Pons (tissue), 1 donor: ENCODE data around the gene STK32C.
"Not testable (repeated sequence)": the region's sequence is repeated elsewhere in the genome, so short reads cannot be mapped to it uniquely, and the experiment has no call there.

Source experiments
- DNase-seq: peaks from one replicate; pipeline ENCODE4 v3.0.0-alpha.2; 2016; ENCODE audit warnings: low spot score

STK32C gene

GRCh38 chr10:132230557-132231210 is 77.1 kb downstream of the STK32C start:
- DNase-seq, result no peak

- DNase-seq, result no peak
Observed at GRCh38 chr10:132229834-132230556, 77.8 kb downstream of the STK32C start.

GRCh38 chr10:132229096-132229495 is 78.7 kb downstream of the STK32C start:
- DNase-seq, result no peak

GRCh38 chr10:132228616-132229015 is 79.1 kb downstream of the STK32C start:
- no peak for DNase-seq

- no peak for DNase-seq
Observed at GRCh38 chr10:132227851-132228390, 79.8 kb downstream of the STK32C start.

- DNase-seq, result no peak
Observed at GRCh38 chr10:132226586-132227405, 81.0 kb downstream of the STK32C start.

- no peak for DNase-seq
Observed at GRCh38 chr10:132225849-132226205, 81.9 kb downstream of the STK32C start.

- DNase-seq, result no peak
Observed at GRCh38 chr10:132225073-132225848, 82.5 kb downstream of the STK32C start.

- DNase-seq, result no peak
Observed at GRCh38 chr10:132224343-132225072, 83.2 kb downstream of the STK32C start.

- no peak for DNase-seq
Observed at GRCh38 chr10:132223611-132224342, 84.0 kb downstream of the STK32C start.

- DNase-seq, result peak; percentile 74
Observed at GRCh38 chr10:132223156-132223590, 84.6 kb downstream of the STK32C start.

GRCh38 chr10:132222726-132223125 is 85.0 kb downstream of the STK32C start:
- DNase-seq, result no peak

- DNase-seq, result not testable (repeated sequence)
Observed at GRCh38 chr10:132220996-132221395, 86.8 kb downstream of the STK32C start.

GRCh38 chr10:132220061-132220460 is 87.7 kb downstream of the STK32C start:
- DNase-seq, result no peak

- DNase-seq, result no peak
Observed at GRCh38 chr10:132219486-132219885, 88.3 kb downstream of the STK32C start.

GRCh38 chr10:132216441-132216840 is 91.3 kb downstream of the STK32C start:
- not testable (repeated sequence) for DNase-seq

GRCh38 chr10:132213917-132214316 is 93.8 kb downstream of the STK32C start:
- DNase-seq, result no peak

GRCh38 chr10:132212816-132213215 is 94.9 kb downstream of the STK32C start:
- no peak for DNase-seq

- DNase-seq, result no peak
Observed at GRCh38 chr10:132211246-132211645, 96.5 kb downstream of the STK32C start.

GRCh38 chr10:132210766-132211165 is 97.0 kb downstream of the STK32C start:
- no peak for DNase-seq
